SK-N-SH treated with all-trans-retinoic acid at 6 μM for 48 hours (cell line): ENCODE data around the gene CIB1.

ENCODE experiments used
- ARNTL ChIP-seq: fragments of 450-650 bp; formaldehyde crosslinking; IDR thresholded peaks from 2 replicates; pipeline ENCODE4 v1.5.0; 2020; ENCODE audit warnings: low read depth, mild to moderate bottlenecking, moderate library complexity, borderline replicate concordance
- CREB5 ChIP-seq: fragments of 250-450 bp; sonication (Bioruptor Pico); IDR thresholded peaks from 2 replicates; pipeline ENCODE4 v1.5.1; 2020; ENCODE audit warnings: low read depth, mild to moderate bottlenecking, moderate library complexity
- CSDC2 ChIP-seq: fragments of 250-450 bp; sonication (Bioruptor Pico); IDR thresholded peaks from 2 replicates; pipeline ENCODE4 v1.5.0; 2020; ENCODE audit warnings: mild to moderate bottlenecking, moderate library complexity
- CSRNP3 ChIP-seq: fragments of 250-450 bp; sonication (Bioruptor Pico); IDR thresholded peaks from 2 replicates; pipeline ENCODE4 v1.5.1; 2021; ENCODE audit warnings: mild to moderate bottlenecking, moderate library complexity
- ISL1 ChIP-seq: fragments of 250-450 bp; sonication (Bioruptor Pico); IDR thresholded peaks from 2 replicates; pipeline ENCODE4 v2.1.2; 2022; ENCODE audit warnings: mild to moderate bottlenecking, moderate library complexity
- POU6F1 ChIP-seq: fragments of 250-450 bp; sonication (Bioruptor Pico); IDR thresholded peaks from 2 replicates; pipeline ENCODE4 v1.8.0; 2021; ENCODE audit warnings: low read depth, mild to moderate bottlenecking, moderate library complexity, borderline replicate concordance
- RARB ChIP-seq: fragments of 250-450 bp; sonication (Bioruptor Pico); IDR thresholded peaks from 2 replicates; pipeline ENCODE4 v1.8.0; 2021; ENCODE audit warnings: mild to moderate bottlenecking, moderate library complexity
- ZC3H10 ChIP-seq: fragments of 250-450 bp; sonication (Bioruptor Pico); IDR thresholded peaks from 2 replicates; pipeline ENCODE4 v1.5.1; 2021; ENCODE audit warnings: mild to moderate bottlenecking, moderate library complexity
- ZFP3 ChIP-seq: fragments of 250-450 bp; sonication (Bioruptor Pico); IDR thresholded peaks from 2 replicates; pipeline ENCODE4 v1.5.0; 2020; ENCODE audit warnings: mild to moderate bottlenecking, moderate library complexity
- ZFP30 ChIP-seq: fragments of 450-650 bp; formaldehyde crosslinking; IDR thresholded peaks from 2 replicates; pipeline ENCODE4 v1.5.0; 2022; ENCODE audit warnings: mild to moderate bottlenecking, moderate library complexity
- ZNF565 ChIP-seq: fragments of 450-650 bp; formaldehyde crosslinking; conservative IDR thresholded peaks from 2 replicates; pipeline ENCODE4 v1.5.0; 2020; ENCODE audit warnings: low read depth, mild to moderate bottlenecking, moderate library complexity
- ZNF70 ChIP-seq: fragments of 450-650 bp; formaldehyde crosslinking; IDR thresholded peaks from 2 replicates; pipeline ENCODE4 v1.5.0; 2020; ENCODE audit warnings: mild to moderate bottlenecking, moderate library complexity
- ZNF8 ChIP-seq: fragments of 450-650 bp; formaldehyde crosslinking; IDR thresholded peaks from 2 replicates; pipeline ENCODE4 v1.5.0; 2020; ENCODE audit warnings: mild to moderate bottlenecking, moderate library complexity

GRCh38 chr15:90184119-90184785 lies 49.5 kb downstream of the CIB1 start:
- TF ChIP-seq RARB (CRISPR knock-in tag) (no peak), ARNTL (CRISPR knock-in tag) (no peak), CSRNP3 (CRISPR knock-in tag) (no peak), POU6F1 (CRISPR knock-in tag) (no peak), ZFP30 (CRISPR knock-in tag) (no peak), ZC3H10 (CRISPR knock-in tag) (no peak), ISL1 (no peak), ZNF8 (CRISPR knock-in tag) (no peak), ZNF70 (CRISPR knock-in tag) (no peak), CSDC2 (CRISPR knock-in tag) (no peak), ZNF565 (no peak), ZFP3 (CRISPR knock-in tag) (no peak), CREB5 (CRISPR knock-in tag) (no peak)
